C4-2B (cell line): ENCODE measurements around the gene CHRNA7.

ENCODE experiments used
- H3K27ac ChIP-seq: fragments of 450-650 bp; 2 replicates; pipeline ENCODE4 v1.5.1; 2017
- ZFX ChIP-seq: fragments of 450-650 bp; IDR thresholded peaks from 2 replicates; pipeline ENCODE4 v1.6.1; 2017
- TF ChIP-seq, protein P1 (sequence below): fragments of 450-650 bp; conservative IDR thresholded peaks from 2 replicates; pipeline ENCODE4 v1.5.1; 2017; ENCODE audit warnings: mild to moderate bottlenecking

The CHRNA7 gene

GRCh38 chr15:32120577-32121383 lies 90.5 kb downstream of the CHRNA7 start:
- no peak overlapping the region for H3K27ac ChIP-seq
- no peak for TF ChIP-seq ZFX
- TF ChIP-seq, protein P1, sequence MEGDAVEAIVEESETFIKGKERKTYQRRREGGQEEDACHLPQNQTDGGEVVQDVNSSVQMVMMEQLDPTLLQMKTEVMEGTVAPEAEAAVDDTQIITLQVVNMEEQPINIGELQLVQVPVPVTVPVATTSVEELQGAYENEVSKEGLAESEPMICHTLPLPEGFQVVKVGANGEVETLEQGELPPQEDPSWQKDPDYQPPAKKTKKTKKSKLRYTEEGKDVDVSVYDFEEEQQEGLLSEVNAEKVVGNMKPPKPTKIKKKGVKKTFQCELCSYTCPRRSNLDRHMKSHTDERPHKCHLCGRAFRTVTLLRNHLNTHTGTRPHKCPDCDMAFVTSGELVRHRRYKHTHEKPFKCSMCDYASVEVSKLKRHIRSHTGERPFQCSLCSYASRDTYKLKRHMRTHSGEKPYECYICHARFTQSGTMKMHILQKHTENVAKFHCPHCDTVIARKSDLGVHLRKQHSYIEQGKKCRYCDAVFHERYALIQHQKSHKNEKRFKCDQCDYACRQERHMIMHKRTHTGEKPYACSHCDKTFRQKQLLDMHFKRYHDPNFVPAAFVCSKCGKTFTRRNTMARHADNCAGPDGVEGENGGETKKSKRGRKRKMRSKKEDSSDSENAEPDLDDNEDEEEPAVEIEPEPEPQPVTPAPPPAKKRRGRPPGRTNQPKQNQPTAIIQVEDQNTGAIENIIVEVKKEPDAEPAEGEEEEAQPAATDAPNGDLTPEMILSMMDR = no peak

DNA sequence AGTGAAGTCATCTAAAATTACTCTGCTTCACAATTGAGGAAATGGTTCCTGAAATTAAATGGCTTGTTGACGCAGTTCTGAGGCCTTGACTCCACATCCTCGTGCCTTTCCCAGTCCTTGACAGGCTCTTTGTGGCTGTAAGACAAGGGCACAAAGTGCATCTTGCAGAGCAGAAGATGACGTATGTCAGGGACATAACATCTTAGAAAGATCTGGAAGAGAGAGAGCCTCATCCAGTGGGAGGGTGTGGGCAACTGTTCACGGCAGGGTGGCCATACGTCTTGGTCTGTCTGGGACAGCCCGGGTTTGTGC lies 91.0 kb downstream of the CHRNA7 start:
- TF ChIP-seq ZFX = no peak
- TF ChIP-seq, protein P1 = no peak
- H3K27ac ChIP-seq = no peak overlapping the region

DNA sequence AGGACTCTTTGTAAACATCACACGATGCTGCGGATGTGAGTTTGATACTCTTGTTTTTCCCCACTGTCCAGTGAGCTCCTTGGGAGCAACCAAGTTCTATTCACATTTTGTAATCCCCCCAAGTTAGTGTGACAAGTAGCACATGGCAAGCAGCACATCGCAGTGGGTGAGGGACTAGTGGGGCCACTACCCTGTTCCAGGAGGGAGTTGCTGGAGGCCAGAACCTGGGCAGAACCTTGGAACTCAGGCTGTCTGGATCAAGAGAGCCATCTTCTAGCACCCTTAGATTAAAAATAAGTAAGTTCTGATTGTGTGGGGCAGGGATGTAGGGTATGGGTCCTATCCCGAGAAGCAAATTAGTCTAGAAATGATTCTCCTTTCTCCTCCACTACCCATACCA lies 91.7 kb downstream of the CHRNA7 start:
- H3K27ac ChIP-seq = no peak overlapping the region
- no peak for TF ChIP-seq ZFX
- TF ChIP-seq, protein P1 = no peak

GRCh38 chr15:32123473-32123872 lies 93.2 kb downstream of the CHRNA7 start:
- no peak for TF ChIP-seq ZFX
- TF ChIP-seq, protein P1 = no peak

DNA sequence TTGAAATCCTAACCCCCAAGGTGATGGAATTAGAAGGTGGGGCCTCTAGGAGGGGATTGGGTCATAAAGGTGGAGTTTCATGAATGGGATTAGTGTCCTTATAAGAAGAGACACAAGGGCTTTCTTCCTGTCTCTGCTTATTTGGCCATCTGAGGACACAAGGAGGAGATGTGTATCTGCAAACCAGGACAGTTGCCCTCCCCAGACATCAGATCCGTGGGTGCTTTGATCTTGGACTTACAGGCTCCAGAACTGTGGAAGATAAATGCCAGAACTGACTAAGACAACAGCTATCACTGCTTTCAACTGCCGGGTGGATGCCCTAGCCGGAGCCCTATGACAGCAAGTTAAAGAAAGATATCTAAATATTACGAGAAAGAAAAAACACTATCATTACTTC lies 94.4 kb downstream of the CHRNA7 start:
- no peak for TF ChIP-seq ZFX
- TF ChIP-seq, protein P1 = no peak
- no peak overlapping the region for H3K27ac ChIP-seq

More at GRCh38 chr15:32123473-32123872, 93.2 kb downstream of the CHRNA7 start:
- no peak overlapping the region for H3K27ac ChIP-seq

DNA sequence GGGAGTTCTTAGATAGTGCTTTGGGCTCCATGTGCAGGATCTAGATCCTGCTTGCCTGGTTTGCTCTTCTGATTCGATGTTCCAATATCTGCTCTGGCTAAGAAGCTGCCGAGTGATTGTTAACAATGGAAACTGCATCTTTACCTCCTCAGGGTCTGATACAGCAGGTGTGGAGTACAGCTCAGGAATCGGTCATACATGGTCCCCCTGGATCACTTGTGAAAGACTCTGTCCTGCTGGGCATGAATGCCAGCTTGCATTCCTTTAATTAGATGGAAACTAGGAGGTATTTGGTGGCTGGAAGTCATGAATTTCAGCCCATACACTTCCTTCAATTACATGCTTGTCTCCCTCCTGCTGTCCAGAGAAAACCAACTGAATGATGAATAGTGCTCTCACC lies 95.3 kb downstream of the CHRNA7 start:
- H3K27ac ChIP-seq = no peak overlapping the region
- no peak for TF ChIP-seq ZFX
- TF ChIP-seq, protein P1 = no peak

DNA sequence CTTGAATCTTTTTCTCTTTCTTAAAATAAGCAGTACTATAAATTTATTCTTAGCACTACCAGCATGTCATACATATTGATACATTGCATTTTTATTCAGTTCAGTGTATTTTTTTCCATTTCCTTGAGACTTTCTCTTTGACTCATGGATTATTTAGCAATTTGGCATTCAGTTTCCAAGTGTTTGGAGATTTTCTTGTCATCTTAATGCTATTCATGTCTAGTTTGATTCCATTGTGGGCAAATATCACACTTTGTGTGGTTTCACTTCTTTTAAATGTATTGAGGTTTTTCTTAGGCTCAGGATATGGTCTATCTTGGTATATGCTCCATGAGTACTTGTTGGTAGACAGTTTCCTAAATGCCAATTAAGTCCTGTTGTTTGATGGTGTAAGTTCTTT lies 99.5 kb downstream of the CHRNA7 start:
- TF ChIP-seq, protein P1 = no peak
- TF ChIP-seq ZFX = no peak
- H3K27ac ChIP-seq = no peak overlapping the region
